IPS DF 4.7 (cell line): ENCODE measurements around the gene MAP4K4.
A peak's percentile ranks its signal among the peaks of the same experiment; 100 is the strongest.
"Not testable (repeated sequence)": the region's sequence is repeated elsewhere in the genome, so short reads cannot be mapped to it uniquely, and the experiment has no call there.

ENCODE experiments used
- DNase-seq: peaks from one replicate; pipeline ENCODE4 v3.0.0-alpha.2; 2013; ENCODE audit warnings: low spot score; ENCODE audit errors: extremely low read depth

MAP4K4 gene

GRCh38 chr2:101741775-101742520, 44.4 kb downstream of the MAP4K4 start:
- DNase-seq, result peak; percentile 56

GRCh38 chr2:101742547-101742946, 45.0 kb downstream of the MAP4K4 start:
- DNase-seq, result no peak

- no peak for DNase-seq
Observed at GRCh38 chr2:101743288-101743687, 45.8 kb downstream of the MAP4K4 start.

GRCh38 chr2:101744832-101745231, 47.3 kb downstream of the MAP4K4 start:
- no peak for DNase-seq

GRCh38 chr2:101745711-101746694, 48.5 kb downstream of the MAP4K4 start:
- no peak for DNase-seq

GRCh38 chr2:101748000-101748399, 50.5 kb downstream of the MAP4K4 start:
- no peak for DNase-seq

GRCh38 chr2:101748462-101748861, 51.0 kb downstream of the MAP4K4 start:
- DNase-seq, result not testable (repeated sequence)

- DNase-seq, result no peak
Observed at GRCh38 chr2:101750688-101751087, 53.2 kb downstream of the MAP4K4 start.

- no peak for DNase-seq
Observed at GRCh38 chr2:101751276-101751815, 53.8 kb downstream of the MAP4K4 start.

- DNase-seq, result no peak
Observed at GRCh38 chr2:101751875-101752619, 54.5 kb downstream of the MAP4K4 start.

- DNase-seq, result no peak
Observed at GRCh38 chr2:101752716-101753616, 55.5 kb downstream of the MAP4K4 start.

GRCh38 chr2:101753720-101754490, 56.4 kb downstream of the MAP4K4 start:
- no peak for DNase-seq

GRCh38 chr2:101754618-101755017, 57.1 kb downstream of the MAP4K4 start:
- DNase-seq, result no peak

GRCh38 chr2:101756266-101756665, 58.8 kb downstream of the MAP4K4 start:
- DNase-seq, result no peak

GRCh38 chr2:101758001-101758400, 60.5 kb downstream of the MAP4K4 start:
- DNase-seq, result no peak

GRCh38 chr2:101759162-101759561, 61.7 kb downstream of the MAP4K4 start:
- DNase-seq, result no peak

GRCh38 chr2:101762451-101763171, 65.1 kb downstream of the MAP4K4 start:
- no peak for DNase-seq

GRCh38 chr2:101763496-101764333, 66.2 kb downstream of the MAP4K4 start:
- DNase-seq, result no peak
